Activated naive CD4-positive, alpha-beta T cell treated with anti-CD3 and anti-CD28 coated beads, Interleukin-2, amount 50 U/mL, for 16 hours (primary cell): ENCODE measurements around the gene FARS2.

Experiments
- DNase-seq: peaks from one replicate; pipeline ENCODE4 v3.0.0-alpha.2; 2020

FARS2 gene

DNA sequence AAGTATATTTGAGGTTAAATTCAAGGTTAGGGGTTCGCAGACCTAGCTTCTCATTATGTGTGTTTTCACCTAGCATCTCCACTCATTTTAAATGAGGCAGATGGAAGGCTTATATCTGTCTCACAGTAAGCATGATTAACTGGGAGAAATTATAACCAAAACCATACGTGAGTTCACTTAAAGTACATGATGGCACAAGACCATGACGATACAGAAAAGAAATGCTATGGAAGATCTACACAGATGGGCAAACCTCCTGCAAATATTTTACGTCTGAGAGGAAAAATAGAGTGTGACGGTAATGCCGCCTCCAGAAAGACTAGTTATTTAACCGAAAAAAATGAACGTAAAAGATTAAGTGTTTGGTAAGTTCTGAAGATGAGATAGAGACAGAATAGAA, 337.8 kb downstream of the FARS2 start:
- no peak for DNase-seq

DNA sequence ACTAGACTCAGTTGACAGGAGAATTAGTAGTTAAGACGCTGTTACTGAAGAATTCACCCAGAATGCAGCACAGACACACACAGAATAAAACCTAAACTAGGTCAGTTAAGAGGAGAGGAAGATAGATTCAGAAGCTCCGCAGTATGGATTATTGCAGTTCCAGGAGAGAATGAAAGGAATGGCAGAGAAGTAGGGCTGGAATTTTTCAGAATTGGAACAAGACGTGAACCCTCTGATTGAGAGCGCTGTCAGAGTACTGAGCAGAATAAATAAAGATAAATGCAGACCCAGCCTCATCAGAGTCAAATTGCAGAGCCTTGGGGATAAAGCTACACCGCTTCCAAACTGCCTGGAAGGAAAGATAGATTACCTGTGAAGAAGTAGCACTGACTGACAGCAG, 344.6 kb downstream of the FARS2 start:
- DNase-seq: no peak

GRCh38 chr6:5606546-5606945, 345.2 kb downstream of the FARS2 start:
- DNase-seq: no peak

- DNase-seq: no peak
These were observed 349.3 kb downstream of the FARS2 start for GRCh38 chr6:5610640-5611039.

DNA sequence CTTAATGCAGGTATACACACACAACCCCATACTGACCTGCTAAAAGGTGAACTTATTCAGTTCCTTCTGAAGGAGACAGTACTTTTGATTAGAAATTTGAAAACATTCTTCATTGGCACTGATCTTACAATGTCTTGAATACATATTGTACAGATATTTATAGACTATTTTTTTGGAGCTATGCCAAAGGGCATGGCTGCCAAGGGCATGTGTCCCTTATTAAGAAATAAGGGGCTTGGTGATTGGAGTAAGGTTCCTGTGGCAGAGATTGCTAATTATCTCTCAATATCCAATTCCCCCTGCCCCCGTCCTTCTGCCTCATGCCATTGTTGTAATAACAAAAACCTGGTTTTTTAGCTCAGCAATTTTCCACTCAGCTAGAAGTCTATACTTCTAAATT, 355.9 kb downstream of the FARS2 start:
- DNase-seq: no peak

DNA sequence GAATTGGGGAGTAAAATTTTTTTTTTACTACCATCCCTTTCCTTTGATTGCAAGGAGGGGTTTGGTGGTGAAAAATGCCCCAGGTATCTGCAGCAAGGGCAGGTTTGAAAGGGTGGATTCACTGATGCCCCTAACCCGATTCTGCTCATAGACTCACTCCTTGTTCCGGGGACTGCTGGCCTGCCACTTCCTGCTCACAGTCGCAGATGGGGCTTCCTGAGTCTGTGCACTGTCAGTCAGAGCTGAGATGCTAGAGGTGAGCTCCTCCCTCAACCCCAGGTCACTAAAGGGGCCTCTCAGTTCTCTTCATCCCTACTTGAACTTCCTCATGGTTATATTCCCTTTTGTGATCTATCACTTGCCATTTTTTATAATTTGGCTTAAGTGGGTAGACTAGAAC, 357.9 kb downstream of the FARS2 start:
- DNase-seq: no peak

DNA sequence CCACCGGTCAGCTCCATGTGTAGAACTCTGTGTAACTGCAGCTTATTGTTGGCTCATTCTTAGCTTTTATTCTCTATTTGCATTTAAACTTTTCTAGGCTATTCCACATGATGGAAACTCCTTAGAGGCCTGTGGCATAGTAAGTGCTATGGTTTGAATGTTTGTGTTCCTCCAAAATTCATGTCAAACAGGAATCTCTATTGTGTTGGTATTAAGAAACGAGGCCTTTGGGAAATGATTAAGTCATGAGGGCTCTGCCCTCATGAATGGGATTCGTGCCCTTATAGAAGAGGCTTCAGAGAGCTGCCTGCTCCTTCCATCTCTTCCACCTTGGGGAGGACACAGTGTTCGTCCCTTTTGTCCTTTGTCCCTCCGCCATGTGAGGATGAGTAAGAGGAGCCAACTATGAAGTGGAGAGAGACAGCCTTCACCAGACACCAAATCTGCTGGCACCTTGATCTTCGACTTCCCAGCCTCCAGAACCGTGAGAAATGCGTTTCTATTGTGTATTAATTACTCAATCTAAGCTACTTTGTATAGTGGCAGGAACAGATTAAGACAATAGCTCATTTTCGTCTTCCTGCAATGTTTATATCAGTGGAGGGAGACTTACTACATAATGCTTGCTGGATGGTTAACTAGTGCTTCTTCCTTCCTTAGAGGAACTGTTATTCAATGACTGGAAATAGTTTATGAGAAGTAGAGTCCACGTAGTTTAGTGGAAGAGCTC, 361.1 kb downstream of the FARS2 start:
- DNase-seq: no peak

GRCh38 chr6:5623769-5624168, 362.5 kb downstream of the FARS2 start:
- no peak for DNase-seq

- DNase-seq: no peak
These were observed 362.9 kb downstream of the FARS2 start for GRCh38 chr6:5624256-5624655.

DNA sequence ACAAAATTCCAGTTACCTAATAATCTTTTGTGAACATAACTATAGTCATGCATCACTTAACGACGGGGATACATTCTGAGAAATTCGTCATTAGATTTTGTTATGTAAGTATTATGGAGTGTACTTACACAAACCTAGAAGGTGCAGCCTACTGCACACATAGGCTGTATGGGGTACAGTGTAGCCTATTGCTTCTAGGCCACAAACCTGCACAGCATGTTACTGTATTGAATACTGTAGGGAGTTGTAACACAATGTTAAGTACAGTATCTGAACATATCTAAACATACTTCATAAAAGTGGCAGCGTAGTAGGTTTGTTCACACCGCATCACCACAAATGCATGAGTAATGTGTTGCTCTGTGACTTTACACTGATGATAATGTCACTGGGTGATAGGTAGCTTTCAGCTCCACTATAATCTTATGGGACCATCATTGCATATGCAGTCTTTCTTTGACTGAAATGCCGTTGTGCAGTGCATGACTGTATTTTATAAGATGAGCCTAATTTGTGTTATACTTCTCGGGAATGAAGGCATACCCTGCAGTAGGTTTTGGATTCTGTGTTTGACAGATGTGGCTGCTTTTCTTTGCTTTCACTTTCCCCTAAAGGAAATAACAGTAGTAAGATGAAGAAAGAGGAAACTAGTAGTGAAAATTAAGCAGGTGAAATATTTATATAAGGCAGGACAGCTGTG, 365.6 kb downstream of the FARS2 start:
- DNase-seq: no peak

GRCh38 chr6:5630636-5631035, 369.3 kb downstream of the FARS2 start:
- DNase-seq: no peak

DNA sequence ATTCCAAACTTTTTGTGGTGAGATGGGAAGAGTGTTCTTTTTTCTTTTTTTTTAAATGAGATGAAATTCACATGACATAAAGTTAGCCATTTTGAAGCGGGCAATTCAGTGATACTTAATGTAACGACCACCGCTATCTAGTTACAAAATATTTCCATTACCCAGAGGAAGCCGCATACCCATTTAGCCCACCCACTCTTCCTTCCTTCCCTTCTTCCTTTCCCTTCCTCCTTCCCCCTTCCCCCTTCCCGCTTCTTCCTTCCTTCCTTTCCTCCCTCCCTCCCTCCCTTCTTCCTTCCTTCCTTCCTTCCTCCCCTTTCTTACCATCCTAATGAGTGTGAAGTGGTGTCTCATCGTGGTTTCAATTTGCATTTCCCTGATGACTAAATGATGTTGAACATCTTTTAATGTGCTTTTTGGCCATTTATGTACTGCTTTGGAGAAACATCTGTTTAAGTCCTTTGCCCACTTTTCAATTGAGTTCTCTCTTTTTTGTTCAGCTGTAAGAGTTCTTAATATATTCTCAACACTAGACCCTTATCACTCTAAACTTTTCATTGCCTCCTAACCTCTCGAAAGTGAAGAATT, 371.1 kb downstream of the FARS2 start:
- no peak for DNase-seq

DNA sequence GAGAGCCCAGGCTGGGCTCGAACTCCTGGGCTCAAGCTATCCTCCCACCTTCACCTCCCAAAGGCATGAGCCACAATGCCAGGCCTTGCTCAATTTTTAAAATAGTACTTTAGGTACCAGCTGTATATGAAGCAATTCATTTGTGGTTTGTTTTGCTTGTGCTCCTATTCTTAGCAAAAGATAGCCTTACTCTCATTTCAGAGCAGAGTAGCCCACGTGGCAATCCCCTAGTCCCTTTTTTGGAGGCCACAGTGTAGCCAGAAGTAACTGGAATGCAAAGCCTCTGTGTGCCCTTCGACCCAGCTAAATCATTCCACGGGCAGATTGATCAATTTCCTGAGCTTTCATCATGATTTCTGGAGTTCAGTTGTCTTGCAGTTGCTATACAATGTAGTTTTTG, 373.2 kb downstream of the FARS2 start:
- no peak for DNase-seq

GRCh38 chr6:5636210-5637030, 375.1 kb downstream of the FARS2 start:
- no peak for DNase-seq

GRCh38 chr6:5637714-5638113, 376.4 kb downstream of the FARS2 start:
- DNase-seq: no peak

- DNase-seq: no peak
These were observed 377.4 kb downstream of the FARS2 start for GRCh38 chr6:5638666-5639065.

- no peak for DNase-seq
These were observed 377.9 kb downstream of the FARS2 start for GRCh38 chr6:5639193-5639592.

DNA sequence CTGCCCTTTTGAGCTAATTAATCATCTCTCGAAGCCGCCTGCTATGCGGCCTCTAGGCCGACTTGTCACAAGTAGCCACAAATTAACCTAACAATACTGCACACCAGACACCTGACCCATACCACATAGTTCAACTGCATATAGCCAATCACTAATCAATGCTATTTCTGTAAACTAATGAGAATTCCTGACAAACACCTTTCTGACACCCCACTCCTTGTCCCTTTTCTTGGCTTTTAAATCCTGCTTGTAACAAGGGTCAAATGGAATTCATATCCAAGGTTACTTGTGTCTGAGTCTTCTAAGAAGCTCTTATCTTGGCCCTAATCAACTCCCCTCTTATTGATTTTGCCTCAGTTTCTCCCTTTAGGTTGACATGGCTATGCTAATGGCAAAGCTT, 379.3 kb downstream of the FARS2 start:
- DNase-seq: no peak

DNA sequence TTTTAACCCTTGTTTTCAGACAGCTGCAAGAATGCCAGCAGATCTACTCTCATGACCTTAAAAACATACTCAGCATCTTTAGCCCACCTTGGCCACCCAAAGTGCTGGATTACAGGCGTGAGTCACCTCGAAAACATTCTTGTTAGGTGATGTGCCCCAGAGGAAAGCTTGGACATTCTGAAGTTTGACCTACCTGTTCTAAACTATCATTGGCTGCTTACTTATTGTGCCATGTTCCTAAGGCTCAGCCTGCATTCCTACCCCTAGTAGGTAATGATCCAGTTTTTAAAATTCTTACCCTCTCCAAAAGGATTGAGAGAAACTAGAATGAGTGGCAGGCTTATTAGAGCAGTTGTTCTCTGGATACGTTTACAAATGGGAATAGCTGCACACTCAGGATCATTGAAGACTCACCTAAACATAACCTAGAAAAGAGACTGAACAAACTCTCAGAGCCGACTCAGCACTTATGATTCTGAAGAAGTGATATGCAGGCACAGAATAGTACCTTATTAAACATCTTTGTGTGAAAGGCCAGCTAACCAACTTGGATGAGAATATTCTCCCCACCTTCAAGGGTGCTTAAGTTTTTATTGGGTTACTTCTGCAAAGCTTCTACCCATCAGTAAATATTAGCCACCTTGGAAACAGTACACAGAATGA, 383.3 kb downstream of the FARS2 start:
- DNase-seq: no peak

DNA sequence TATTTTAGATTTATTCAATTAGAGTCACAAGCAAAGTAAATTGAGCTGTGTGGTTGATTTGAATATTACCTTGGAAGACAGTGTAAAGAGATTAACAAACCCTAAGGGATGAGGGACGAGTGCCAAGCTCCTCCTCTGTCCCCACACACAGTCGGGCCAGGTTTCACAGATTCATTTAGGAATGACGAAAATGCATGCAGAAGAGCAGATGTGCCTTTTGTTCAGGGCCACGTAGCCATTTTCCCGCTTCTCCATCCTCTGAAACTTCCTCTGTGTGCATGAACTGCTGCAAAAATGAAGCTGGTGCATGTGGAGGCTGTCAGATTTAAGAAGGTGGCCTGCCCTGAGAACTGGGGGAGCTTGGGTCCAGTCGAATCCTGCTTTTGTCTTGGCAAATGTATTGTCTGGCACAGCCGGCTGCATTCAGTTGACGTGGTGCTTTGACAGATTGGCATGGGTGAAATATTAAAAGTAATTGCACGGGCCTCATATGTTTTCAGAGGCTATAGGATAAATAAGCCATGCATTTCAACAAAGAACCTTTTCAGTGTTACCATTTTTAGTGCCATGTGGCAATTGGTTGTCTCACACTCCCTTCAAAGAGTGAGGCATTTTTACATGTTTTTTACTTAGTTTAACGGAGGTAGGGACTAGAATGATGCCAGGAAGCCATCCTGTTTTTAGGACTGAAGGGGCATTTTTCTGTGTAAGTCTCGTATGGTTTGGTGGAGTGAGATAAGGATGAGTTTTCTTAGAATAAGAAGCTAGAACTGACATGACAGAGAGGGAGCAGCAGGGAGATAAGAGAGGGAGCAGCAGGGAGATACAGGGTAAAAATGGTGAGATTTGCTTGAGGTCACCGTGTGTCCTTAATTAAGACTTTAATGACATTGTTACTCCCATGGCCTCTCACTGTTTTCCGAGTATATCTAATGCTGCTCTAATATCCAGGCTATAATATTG, 384.3 kb downstream of the FARS2 start:
- no peak for DNase-seq

GRCh38 chr6:5652406-5653137, 391.3 kb downstream of the FARS2 start:
- DNase-seq: no peak
